ENCODE data around the gene RIBC2.

GRCh38 chr22:45475851-45476514 is 62.5 kb downstream of the RIBC2 start:
- TF ChIP-seq, protein P1, sequence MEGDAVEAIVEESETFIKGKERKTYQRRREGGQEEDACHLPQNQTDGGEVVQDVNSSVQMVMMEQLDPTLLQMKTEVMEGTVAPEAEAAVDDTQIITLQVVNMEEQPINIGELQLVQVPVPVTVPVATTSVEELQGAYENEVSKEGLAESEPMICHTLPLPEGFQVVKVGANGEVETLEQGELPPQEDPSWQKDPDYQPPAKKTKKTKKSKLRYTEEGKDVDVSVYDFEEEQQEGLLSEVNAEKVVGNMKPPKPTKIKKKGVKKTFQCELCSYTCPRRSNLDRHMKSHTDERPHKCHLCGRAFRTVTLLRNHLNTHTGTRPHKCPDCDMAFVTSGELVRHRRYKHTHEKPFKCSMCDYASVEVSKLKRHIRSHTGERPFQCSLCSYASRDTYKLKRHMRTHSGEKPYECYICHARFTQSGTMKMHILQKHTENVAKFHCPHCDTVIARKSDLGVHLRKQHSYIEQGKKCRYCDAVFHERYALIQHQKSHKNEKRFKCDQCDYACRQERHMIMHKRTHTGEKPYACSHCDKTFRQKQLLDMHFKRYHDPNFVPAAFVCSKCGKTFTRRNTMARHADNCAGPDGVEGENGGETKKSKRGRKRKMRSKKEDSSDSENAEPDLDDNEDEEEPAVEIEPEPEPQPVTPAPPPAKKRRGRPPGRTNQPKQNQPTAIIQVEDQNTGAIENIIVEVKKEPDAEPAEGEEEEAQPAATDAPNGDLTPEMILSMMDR (conservative IDR thresholded peaks at IDR 0.05; ENCODE audit: low read length) = no peak
- TF ChIP-seq EZH2phosphoT487 (IDR thresholded peaks at IDR 0.05; ENCODE audit: borderline replicate concordance) = no peak

Data from Loucy (cell line).